ENCODE results near the gene ZNF268. TPM values are rescaled to one million over a fixed set of nuclear protein-coding genes. Genes with fewer than 3 reads are reported as not detected.

The ZNF268 gene
- total RNA-seq, 1 experiment from 2014 or later = 38.2 TPM

GRCh38 chr12:133234971-133235370 lies 53.7 kb downstream of the ZNF268 start:
- Mint-ChIP-seq H3K4me3 (no peak overlapping the region), H3K27ac (no peak overlapping the region), H3K27me3 (ENCODE audit: low read depth) (peaks cover 1% of the 10 kb centered on the region), H3K9me3 (peaks cover 78% of the 10 kb centered on the region in 2 experiments), H3K36me3 (ENCODE audit: insufficient read depth in 1 of 3, low read depth in 3 of 3) (peaks cover 14 to 34% (median 20%) of the 10 kb centered on the region in 3 experiments), H3K4me1 (no peaks in the 10 kb centered on the region)
- no peaks in the 10 kb centered on the region for H3K4me1 ChIP-seq (ENCODE audit: insufficient read depth, low read length)
- H3K9ac ChIP-seq (ENCODE audit: extremely low read depth, insufficient read length, low read length) = no peak overlapping the region
- no peaks in the 10 kb centered on the region for H4K20me1 ChIP-seq (ENCODE audit: control insufficient read depth, insufficient read depth, insufficient read length)
- peak; percentile 25 for DNase-seq
- no peak overlapping the region for H3K27ac ChIP-seq (ENCODE audit: insufficient read length, low read depth, low read length)
- H2BK15ac ChIP-seq (ENCODE audit: low read depth, low read length) = no peak overlapping the region
- H3K18ac ChIP-seq (ENCODE audit: insufficient read length, low read depth, low read length) = no peak overlapping the region
- H3K4me2 ChIP-seq (ENCODE audit: insufficient read depth, insufficient read length, low read length) = no peak overlapping the region
- WGBS (ENCODE audit: extremely low coverage, insufficient read length, low lambda C conversion rate) = no CpG with 5 or more reads among the region's 20 CpGs
- no peak overlapping the region for H2BK5ac ChIP-seq (ENCODE audit: insufficient read length, low read length)
- no peak overlapping the region for H4K8ac ChIP-seq (replicated peaks; ENCODE audit: insufficient read length, low read depth, low read length)
- H4K5ac ChIP-seq (ENCODE audit: insufficient read length, low read depth, low read length) = no peak overlapping the region
- H3T11ph ChIP-seq (ENCODE audit: low read length) = no peak overlapping the region
- H2BK120ac ChIP-seq (ENCODE audit: low read depth, low read length, poor library complexity, severe bottlenecking) = no peak overlapping the region
- no peak overlapping the region for H3K56ac ChIP-seq (ENCODE audit: insufficient read length, low read depth, low read length)
- H3K79me1 ChIP-seq (ENCODE audit: insufficient read depth, low read depth, low read length, poor library complexity, severe bottlenecking) = no peaks in the 10 kb centered on the region
- no peak overlapping the region for H2BK20ac ChIP-seq (ENCODE audit: low read depth, low read length, poor library complexity, severe bottlenecking)
- no peak overlapping the region for H3K14ac ChIP-seq (ENCODE audit: insufficient read depth, low read length)
- H3K9me3 ChIP-seq (ENCODE audit: control insufficient read depth, low read depth, low read length) = peaks cover 85% of the 10 kb centered on the region
- no peak overlapping the region for H4K91ac ChIP-seq (ENCODE audit: insufficient read length, low read depth, low read length)
- H2BK12ac ChIP-seq (ENCODE audit: insufficient read length, low read depth, low read length) = no peak overlapping the region
- H3K23me2 ChIP-seq (ENCODE audit: insufficient read length, low read depth, low read length, poor library complexity, severe bottlenecking) = no peaks in the 10 kb centered on the region
- no peak overlapping the region for H2AFZ ChIP-seq (ENCODE audit: low read length)
- no peak for TF ChIP-seq CTCF (conservative IDR thresholded peaks at IDR 0.05)
- no peaks in the 10 kb centered on the region for H3K27me3 ChIP-seq (ENCODE audit: insufficient read depth, low read length)
- no peak overlapping the region for H3K4ac ChIP-seq (ENCODE audit: low read depth, low read length)
- no peak overlapping the region for H2AK5ac ChIP-seq (ENCODE audit: insufficient read length, low read length)
- no peaks in the 10 kb centered on the region for H3K79me2 ChIP-seq (ENCODE audit: insufficient read depth, low read length)
- no peak overlapping the region for H3K23ac ChIP-seq (ENCODE audit: insufficient read length, low read depth, low read length)
